Endodermal cell (in vitro differentiated cells): ENCODE results near the gene FNBP1. TPM values are rescaled to one million over a fixed set of nuclear protein-coding genes. Genes with fewer than 3 reads are reported as not detected.
A peak's percentile ranks its signal among the peaks of the same experiment; 100 is the strongest.

ENCODE experiments used
- DNase-seq: peaks from one replicate; pipeline ENCODE4 v3.0.0-alpha.2; 2017
- H3K27ac ChIP-seq: 2 replicates; pipeline ENCODE4 v1.5.1; 2013; ENCODE audit warnings: mild to moderate bottlenecking, low read depth, low read length, moderate library complexity
- H3K27me3 ChIP-seq: 2 replicates; pipeline ENCODE4 v1.6.1; 2013; ENCODE audit warnings: mild to moderate bottlenecking, low read length, moderate library complexity; ENCODE audit not compliant: insufficient read depth, control insufficient read depth, poor library complexity, severe bottlenecking
- H3K36me3 ChIP-seq: 2 replicates; pipeline ENCODE4 v1.7.0; 2013; ENCODE audit warnings: mild to moderate bottlenecking, low read length, moderate library complexity; ENCODE audit not compliant: control insufficient read depth, insufficient read depth
- H3K4me1 ChIP-seq: one replicate; pipeline ENCODE4 v1.7.0; 2013; ENCODE audit warnings: low read length; ENCODE audit not compliant: control insufficient read depth, insufficient read depth
- H3K4me3 ChIP-seq: 2 replicates; pipeline ENCODE4 v1.5.1; 2013; ENCODE audit warnings: mild to moderate bottlenecking, low read length, moderate library complexity
- H3K9ac ChIP-seq: 2 replicates; pipeline ENCODE4 v1.6.1; 2013; ENCODE audit warnings: mild to moderate bottlenecking, low read length, moderate library complexity; ENCODE audit not compliant: poor library complexity, severe bottlenecking; ENCODE audit errors: extremely low read depth
- H3K9me3 ChIP-seq: 2 replicates; pipeline ENCODE4 v1.6.1; 2013; ENCODE audit warnings: mild to moderate bottlenecking, low read length, moderate library complexity; ENCODE audit not compliant: control insufficient read depth
- H3K27ac Mint-ChIP-seq: 2 replicates; pipeline ENCODE4 v1.8.0; 2020; ENCODE audit warnings: mixed read lengths
- H3K27me3 Mint-ChIP-seq: 2 replicates; pipeline ENCODE4 v1.8.0; 2021; ENCODE audit warnings: mild to moderate bottlenecking, mixed read lengths; ENCODE audit not compliant: insufficient read depth
- H3K36me3 Mint-ChIP-seq: 2 replicates; pipeline ENCODE4 v1.8.0; 2020; ENCODE audit warnings: low read depth, mixed read lengths
- H3K4me1 Mint-ChIP-seq: 2 replicates; pipeline ENCODE4 v1.8.0; 2020; ENCODE audit warnings: mixed read lengths
- H3K4me3 Mint-ChIP-seq: 2 replicates; pipeline ENCODE4 v1.8.0; 2020; ENCODE audit warnings: mild to moderate bottlenecking, moderate library complexity, mixed read lengths
- H3K9me3 Mint-ChIP-seq: 2 replicates; pipeline ENCODE4 v1.8.0; 2020; ENCODE audit warnings: mild to moderate bottlenecking, mixed read lengths
- WGBS, 2 experiments: methylation state at CpG; one replicate each; pipeline versions ENCODE4 v1.1.5 to v1.1.7; 2013; ENCODE audit warnings: missing lambda C conversion rate in 2 of 2, mixed read lengths in 1 of 2; ENCODE audit not compliant: insufficient coverage in 1 of 2, insufficient read length in 1 of 2; 5-methylcytosine and 5-hydroxymethylcytosine counted together
- total RNA-seq, 2 donors: library from RNA; stranded (reverse); fragmentation: NEBNext Ultra II Directional in 1 of 2; extraction: Animal tissue kit (Norgen Biotek cat#: 25700) in 1 of 2; gene quantifications; 2 replicates in 1 of 2; 3 replicates in 1 of 2; pipeline ENCODE4 v1.2.1, GENCODE V29; 2021
- TF ChIP-seq, protein P1 (sequence below): fragments of 200-600 bp; sonication (generic); conservative IDR thresholded peaks from 2 replicates; pipeline ENCODE4 v1.5.0; 2021; ENCODE audit warnings: antibody characterized with exemption, mild to moderate bottlenecking

The FNBP1 gene
- total RNA-seq, 2 donors from 2014 or later: 41.4 to 43.3 TPM

DNA sequence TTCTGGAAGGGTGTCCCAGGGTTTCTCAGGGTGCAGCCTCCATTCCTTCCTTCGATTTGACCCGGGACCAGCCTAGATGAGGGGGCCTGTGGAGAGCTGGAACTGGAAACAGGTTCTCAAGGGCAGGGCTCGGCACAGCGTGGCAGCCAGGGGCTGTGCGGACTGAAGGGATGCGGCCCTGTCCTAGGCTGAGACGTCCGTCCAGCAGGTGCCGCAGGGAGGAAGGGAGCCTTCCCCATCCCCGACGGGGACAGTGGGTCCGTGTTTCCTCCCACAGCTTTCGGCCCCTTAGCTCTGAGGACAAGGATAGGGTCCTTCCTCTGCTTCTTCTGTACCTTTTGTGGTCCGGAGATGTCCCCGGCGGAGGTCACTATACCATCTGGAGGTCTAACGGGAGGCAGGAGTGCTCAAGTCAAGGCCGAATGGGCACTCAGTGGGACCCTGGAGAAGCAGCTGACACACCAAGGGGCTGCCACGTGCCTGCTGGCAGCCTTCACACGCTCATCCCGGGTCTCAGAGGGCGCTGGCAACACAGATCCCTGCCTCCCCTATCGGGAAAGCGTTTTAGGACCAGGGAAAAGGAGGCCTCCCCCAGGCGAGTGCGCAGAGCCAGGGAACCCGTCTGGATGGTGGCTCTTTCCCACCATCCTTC is 157.8 kb downstream of the FNBP1 start:
- H3K9ac ChIP-seq: no peak overlapping the region
- peak overlapping the region; percentile 48 for H3K4me3 Mint-ChIP-seq
- peak; percentile 73 for DNase-seq
- H3K36me3 Mint-ChIP-seq: peaks cover 28% of the 10 kb centered on the region
- TF ChIP-seq, protein P1, sequence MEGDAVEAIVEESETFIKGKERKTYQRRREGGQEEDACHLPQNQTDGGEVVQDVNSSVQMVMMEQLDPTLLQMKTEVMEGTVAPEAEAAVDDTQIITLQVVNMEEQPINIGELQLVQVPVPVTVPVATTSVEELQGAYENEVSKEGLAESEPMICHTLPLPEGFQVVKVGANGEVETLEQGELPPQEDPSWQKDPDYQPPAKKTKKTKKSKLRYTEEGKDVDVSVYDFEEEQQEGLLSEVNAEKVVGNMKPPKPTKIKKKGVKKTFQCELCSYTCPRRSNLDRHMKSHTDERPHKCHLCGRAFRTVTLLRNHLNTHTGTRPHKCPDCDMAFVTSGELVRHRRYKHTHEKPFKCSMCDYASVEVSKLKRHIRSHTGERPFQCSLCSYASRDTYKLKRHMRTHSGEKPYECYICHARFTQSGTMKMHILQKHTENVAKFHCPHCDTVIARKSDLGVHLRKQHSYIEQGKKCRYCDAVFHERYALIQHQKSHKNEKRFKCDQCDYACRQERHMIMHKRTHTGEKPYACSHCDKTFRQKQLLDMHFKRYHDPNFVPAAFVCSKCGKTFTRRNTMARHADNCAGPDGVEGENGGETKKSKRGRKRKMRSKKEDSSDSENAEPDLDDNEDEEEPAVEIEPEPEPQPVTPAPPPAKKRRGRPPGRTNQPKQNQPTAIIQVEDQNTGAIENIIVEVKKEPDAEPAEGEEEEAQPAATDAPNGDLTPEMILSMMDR: peak; percentile 8
- H3K27ac Mint-ChIP-seq: peak overlapping the region; percentile 93
- H3K4me1 ChIP-seq: peaks cover 15% of the 10 kb centered on the region
- H3K9me3 ChIP-seq: no peaks in the 10 kb centered on the region
- H3K9me3 Mint-ChIP-seq: no peaks in the 10 kb centered on the region
- H3K4me1 Mint-ChIP-seq: peaks cover 27% of the 10 kb centered on the region
- H3K27me3 Mint-ChIP-seq: no peaks in the 10 kb centered on the region
- WGBS, 2 experiments: 71 to 78% methylated on average over 25 to 27 of the region's 27 CpGs
- no peak overlapping the region for H3K27ac ChIP-seq
- peaks cover 16% of the 10 kb centered on the region for H3K36me3 ChIP-seq
- H3K4me3 ChIP-seq: peak overlapping the region; percentile 56
- H3K27me3 ChIP-seq: no peaks in the 10 kb centered on the region

- no peaks in the 10 kb centered on the region for H3K27me3 ChIP-seq
- H3K4me3 Mint-ChIP-seq: peak overlapping the region; percentile 48
- H3K27me3 Mint-ChIP-seq: no peaks in the 10 kb centered on the region
- peaks cover 10% of the 10 kb centered on the region for H3K36me3 ChIP-seq
- peak overlapping the region; percentile 56 for H3K4me3 ChIP-seq
- H3K9me3 Mint-ChIP-seq: no peaks in the 10 kb centered on the region
- TF ChIP-seq, protein P1: peak; percentile 8
- WGBS, 2 experiments: 17 to 25% methylated on average over 6 to 24 of the region's 24 CpGs
- H3K27ac Mint-ChIP-seq: peak overlapping the region; percentile 93
- no peak overlapping the region for H3K27ac ChIP-seq
- H3K36me3 Mint-ChIP-seq: peaks cover 25% of the 10 kb centered on the region
- H3K4me1 Mint-ChIP-seq: peaks cover 21% of the 10 kb centered on the region
- H3K4me1 ChIP-seq: peaks cover 15% of the 10 kb centered on the region
- H3K9me3 ChIP-seq: no peaks in the 10 kb centered on the region
- DNase-seq: peak; percentile 97
- H3K9ac ChIP-seq: no peak overlapping the region
These were observed 158.6 kb downstream of the FNBP1 start for GRCh38 chr9:129884220-129885017.

DNA sequence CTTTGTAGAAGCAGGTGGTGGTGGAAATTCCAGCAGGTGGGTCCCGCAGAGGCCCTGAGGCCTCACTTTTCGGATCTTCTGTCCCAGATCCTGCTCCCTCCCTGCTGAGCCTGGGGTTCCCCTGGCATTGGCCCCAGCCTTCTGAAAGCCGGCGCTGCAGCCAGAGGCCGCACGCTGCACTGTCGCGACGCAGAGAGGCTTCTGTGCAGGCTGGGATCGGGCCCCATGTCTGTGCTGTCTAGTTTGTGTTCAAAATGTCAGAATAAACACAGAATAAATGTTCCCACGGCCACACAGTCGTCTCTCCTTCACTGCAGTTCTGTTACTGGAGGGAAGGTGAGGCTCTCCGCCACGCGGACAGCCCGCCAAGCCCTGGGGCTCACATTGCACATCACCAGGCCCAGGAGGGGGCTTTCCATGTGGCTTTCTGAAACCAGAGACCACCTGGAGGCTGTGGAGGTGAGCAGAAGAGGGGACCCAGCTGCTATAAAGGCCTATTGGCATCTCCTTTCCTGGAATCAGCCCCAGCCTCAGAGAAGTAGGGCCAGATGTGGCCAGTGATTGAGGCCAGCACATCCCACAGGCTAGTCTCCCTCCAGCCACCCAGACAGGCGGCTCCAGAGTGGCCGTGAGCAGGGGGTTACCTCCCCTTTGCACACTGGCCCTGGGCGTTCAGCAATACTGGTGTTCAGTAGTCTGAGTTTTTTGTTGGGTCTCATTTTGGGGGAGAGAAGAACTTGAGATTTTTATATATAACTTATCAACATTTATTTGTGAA is 161.3 kb downstream of the FNBP1 start:
- Mint-ChIP-seq H3K27ac (no peak overlapping the region), H3K27me3 (no peaks in the 10 kb centered on the region), H3K9me3 (no peaks in the 10 kb centered on the region), H3K4me1 (peaks cover 18% of the 10 kb centered on the region), H3K4me3 (no peak overlapping the region), H3K36me3 (peaks cover 21% of the 10 kb centered on the region)
- Histone ChIP-seq H3K9ac (no peak overlapping the region), H3K36me3 (peaks cover 9% of the 10 kb centered on the region), H3K9me3 (no peaks in the 10 kb centered on the region), H3K27me3 (no peaks in the 10 kb centered on the region), H3K27ac (no peak overlapping the region), H3K4me1 (peaks cover 15% of the 10 kb centered on the region), H3K4me3 (no peak overlapping the region)
- no peak for DNase-seq
- 85 to 91% methylated on average over 8 to 18 of the region's 19 CpGs for WGBS, 2 experiments
- TF ChIP-seq, protein P1: no peak
